Natural killer cell (primary cell): ENCODE results near the gene URAD. TPM values are rescaled to one million over a fixed set of nuclear protein-coding genes. Genes with fewer than 3 reads are reported as not detected.
A peak's percentile ranks its signal among the peaks of the same experiment; 100 is the strongest.

ENCODE experiments used
- ATAC-seq, 3 donors: fragments of 150-1000 bp in 2 of 3; fragments of 200-7000 bp in 1 of 3; cut with Tn5 transposase; 1 replicate in 1 of 3; 2 replicates in 2 of 3; pipeline ENCODE4 v1.10.0; 2021; ENCODE audit warnings: mild to moderate bottlenecking in 2 of 3, moderate library complexity in 2 of 3
- DNase-seq, 2 donors: peaks; one replicate each; pipeline versions ENCODE4 v3.0.0 to v3.0.0-alpha.2; 2013 to 2021; ENCODE audit warnings: mixed read lengths in 1 of 2
- H3K27ac ChIP-seq: one replicate; pipeline ENCODE4 v1.5.1; 2013; ENCODE audit warnings: mild to moderate bottlenecking, low read length
- H3K27me3 ChIP-seq: one replicate; pipeline ENCODE4 v1.6.1; 2013; ENCODE audit warnings: low read length; ENCODE audit not compliant: control insufficient read depth, insufficient read depth
- H3K36me3 ChIP-seq: one replicate; pipeline ENCODE4 v1.6.1; 2013; ENCODE audit warnings: low read length; ENCODE audit not compliant: control insufficient read depth, insufficient read depth
- H3K4me1 ChIP-seq: one replicate; pipeline ENCODE4 v1.6.1; 2013; ENCODE audit warnings: low read length; ENCODE audit not compliant: control insufficient read depth, insufficient read depth
- H3K4me3 ChIP-seq: one replicate; pipeline ENCODE4 v1.5.1; 2013; ENCODE audit warnings: low read length
- H3K9me3 ChIP-seq: one replicate; pipeline ENCODE4 v1.6.1; 2013; ENCODE audit warnings: low read length; ENCODE audit not compliant: control insufficient read depth, insufficient read depth
- H3K27ac Mint-ChIP-seq, 2 donors: one replicate each; pipeline ENCODE4 v1.8.0; 2022; ENCODE audit warnings: mild to moderate bottlenecking in 2 of 2, mixed read lengths in 2 of 2, moderate library complexity in 1 of 2
- H3K27me3 Mint-ChIP-seq, 2 donors: one replicate each; pipeline ENCODE4 v1.8.0; 2022; ENCODE audit warnings: low read depth in 2 of 2, mixed read lengths in 2 of 2
- H3K36me3 Mint-ChIP-seq: one replicate; pipeline ENCODE4 v1.8.0; 2022; ENCODE audit warnings: mixed read lengths
- H3K4me1 Mint-ChIP-seq, 2 donors: one replicate each; pipeline ENCODE4 v1.8.0; 2022; ENCODE audit warnings: mixed read lengths in 2 of 2
- H3K4me3 Mint-ChIP-seq: one replicate; pipeline ENCODE4 v1.8.0; 2022; ENCODE audit warnings: mild to moderate bottlenecking, moderate library complexity, mixed read lengths
- H3K9me3 Mint-ChIP-seq, 2 donors: one replicate each; pipeline ENCODE4 v1.8.0; 2022; ENCODE audit warnings: mixed read lengths in 2 of 2
- WGBS: methylation state at CpG from one replicate; pipeline ENCODE4 v1.1.7; 2013; ENCODE audit warnings: missing lambda C conversion rate; ENCODE audit not compliant: insufficient coverage; 5-methylcytosine and 5-hydroxymethylcytosine counted together
- intact Hi-C: fragments of 100-400 bp; cut with micrococcal nuclease; formaldehyde crosslinking; loops from one replicate; pipeline ENCODE4 v1.14.2; 2022
- total RNA-seq, 4 donors: library from RNA; stranded (reverse); fragments of 120-200 nt in 1 of 4; gene quantifications; one replicate each; pipeline versions ENCODE4 v1.2.3 to v1.2.4, GENCODE V29; 2013 to 2022
- TF ChIP-seq, protein P1 (sequence below): fragments of 200-600 bp; IDR thresholded peaks from one replicate; pipeline ENCODE4 v1.8.0; 2022; ENCODE audit warnings: antibody characterized with exemption

Gene URAD
- total RNA-seq, 3 donors from 2014 or later (not counting 1 experiment from before 2014, with no cell fraction given): not detected

DNA sequence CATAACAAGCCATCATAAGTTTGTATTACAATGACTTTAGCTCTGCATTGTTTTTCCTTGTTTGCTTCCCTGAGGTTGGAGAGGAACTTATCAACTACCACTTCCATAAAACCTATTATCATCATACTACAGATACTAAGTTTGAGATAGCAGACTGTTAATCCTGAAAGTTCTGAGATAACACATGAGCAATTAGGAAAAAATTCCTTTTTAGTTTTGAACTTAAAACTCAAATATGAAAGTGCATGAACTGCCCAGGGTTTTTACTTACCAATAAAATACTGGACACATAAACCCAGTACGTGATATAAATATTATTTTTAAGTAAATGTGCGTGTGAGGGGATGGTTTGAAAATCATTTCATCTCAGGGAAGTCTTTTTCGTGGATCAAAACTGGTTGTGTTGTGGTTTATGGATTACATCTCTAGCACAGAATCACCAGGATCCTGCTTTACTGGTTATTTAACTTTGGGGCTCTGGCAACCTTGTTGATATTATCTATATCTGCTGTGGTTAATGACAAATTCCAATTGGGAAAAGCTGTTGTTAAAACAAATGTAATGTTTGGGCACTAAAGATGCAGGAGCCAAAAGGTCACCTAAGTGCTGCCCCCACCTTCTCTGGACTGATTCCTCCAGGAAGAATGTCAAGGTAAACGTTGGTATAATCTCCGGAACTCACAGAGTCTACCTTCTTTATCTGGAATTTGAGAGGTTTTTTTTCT lies 31.8 kb downstream of the URAD start:
- Histone ChIP-seq H3K4me1 (peaks cover 30% of the 10 kb centered on the region), H3K27ac (no peak overlapping the region), H3K36me3 (no peaks in the 10 kb centered on the region), H3K9me3 (no peaks in the 10 kb centered on the region), H3K27me3 (peaks cover 50% of the 10 kb centered on the region), H3K4me3 (no peak overlapping the region)
- TF ChIP-seq, protein P1, sequence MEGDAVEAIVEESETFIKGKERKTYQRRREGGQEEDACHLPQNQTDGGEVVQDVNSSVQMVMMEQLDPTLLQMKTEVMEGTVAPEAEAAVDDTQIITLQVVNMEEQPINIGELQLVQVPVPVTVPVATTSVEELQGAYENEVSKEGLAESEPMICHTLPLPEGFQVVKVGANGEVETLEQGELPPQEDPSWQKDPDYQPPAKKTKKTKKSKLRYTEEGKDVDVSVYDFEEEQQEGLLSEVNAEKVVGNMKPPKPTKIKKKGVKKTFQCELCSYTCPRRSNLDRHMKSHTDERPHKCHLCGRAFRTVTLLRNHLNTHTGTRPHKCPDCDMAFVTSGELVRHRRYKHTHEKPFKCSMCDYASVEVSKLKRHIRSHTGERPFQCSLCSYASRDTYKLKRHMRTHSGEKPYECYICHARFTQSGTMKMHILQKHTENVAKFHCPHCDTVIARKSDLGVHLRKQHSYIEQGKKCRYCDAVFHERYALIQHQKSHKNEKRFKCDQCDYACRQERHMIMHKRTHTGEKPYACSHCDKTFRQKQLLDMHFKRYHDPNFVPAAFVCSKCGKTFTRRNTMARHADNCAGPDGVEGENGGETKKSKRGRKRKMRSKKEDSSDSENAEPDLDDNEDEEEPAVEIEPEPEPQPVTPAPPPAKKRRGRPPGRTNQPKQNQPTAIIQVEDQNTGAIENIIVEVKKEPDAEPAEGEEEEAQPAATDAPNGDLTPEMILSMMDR: no peak
- Mint-ChIP-seq H3K4me3 (no peak overlapping the region), H3K36me3 (no peaks in the 10 kb centered on the region), H3K27ac (no peak overlapping the region), H3K4me1 (peaks cover 6 to 16% of the 10 kb centered on the region in 2 donors), H3K27me3 (peaks cover 53 to 71% of the 10 kb centered on the region in 2 donors), H3K9me3 (no peaks in the 10 kb centered on the region)
- intact Hi-C loops: loop anchor here (10.0 kb wide), 1 partner anchor 582 kb away; no protein-coding TSS in a partner anchor
- ATAC-seq (no peak), DNase-seq (no peak)
- 27% methylated on average over 2 of the region's 5 CpGs for WGBS

DNA sequence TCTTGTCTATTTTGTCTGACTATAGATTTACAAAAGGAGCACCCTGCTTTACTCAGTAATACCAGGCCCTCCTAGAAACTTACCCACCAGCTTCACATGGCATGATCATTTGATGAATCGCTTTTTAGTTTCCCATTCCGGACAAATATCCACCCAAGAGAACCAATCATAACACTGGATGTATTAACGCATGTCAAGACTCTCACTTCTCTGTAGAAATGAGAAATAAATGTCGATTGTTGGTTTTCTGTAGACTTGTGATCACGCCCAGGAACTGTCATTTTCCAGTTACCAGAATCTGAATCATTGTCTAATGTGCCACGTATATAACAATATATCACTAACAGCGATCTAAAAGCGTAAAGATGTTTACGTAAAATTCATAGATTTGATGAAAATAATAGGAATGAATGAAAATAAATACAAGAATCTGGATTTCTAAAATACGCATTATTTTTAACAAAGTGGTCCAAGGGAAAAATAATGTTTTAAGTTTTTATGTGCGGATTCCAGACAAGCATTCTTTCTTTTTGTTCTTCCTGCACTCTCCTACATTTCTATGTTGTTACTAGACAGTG lies 33.4 kb downstream of the URAD start:
- 15% methylated on average over 2 of the region's 11 CpGs for WGBS
- H3K4me3 ChIP-seq: no peak overlapping the region
- TF ChIP-seq, protein P1: no peak
- H3K4me3 Mint-ChIP-seq: peak overlapping the region; percentile 41
- DNase-seq (no peak), ATAC-seq (no peak)
- H3K4me1 Mint-ChIP-seq: peaks cover 6 to 13% of the 10 kb centered on the region in 2 donors
- H3K27ac ChIP-seq: no peak overlapping the region
- no peaks in the 10 kb centered on the region for H3K9me3 ChIP-seq
- no peaks in the 10 kb centered on the region for H3K36me3 ChIP-seq
- intact Hi-C loops: loop anchor here (10.0 kb wide), 1 partner anchor 580 kb away; no protein-coding TSS in a partner anchor
- H3K27me3 ChIP-seq: peaks cover 42% of the 10 kb centered on the region
- peaks cover 54 to 73% of the 10 kb centered on the region in 2 donors for H3K27me3 Mint-ChIP-seq
- no peaks in the 10 kb centered on the region for H3K9me3 Mint-ChIP-seq
- H3K4me1 ChIP-seq: peaks cover 19% of the 10 kb centered on the region
- H3K27ac Mint-ChIP-seq: no peak overlapping the region
- no peaks in the 10 kb centered on the region for H3K36me3 Mint-ChIP-seq

DNA sequence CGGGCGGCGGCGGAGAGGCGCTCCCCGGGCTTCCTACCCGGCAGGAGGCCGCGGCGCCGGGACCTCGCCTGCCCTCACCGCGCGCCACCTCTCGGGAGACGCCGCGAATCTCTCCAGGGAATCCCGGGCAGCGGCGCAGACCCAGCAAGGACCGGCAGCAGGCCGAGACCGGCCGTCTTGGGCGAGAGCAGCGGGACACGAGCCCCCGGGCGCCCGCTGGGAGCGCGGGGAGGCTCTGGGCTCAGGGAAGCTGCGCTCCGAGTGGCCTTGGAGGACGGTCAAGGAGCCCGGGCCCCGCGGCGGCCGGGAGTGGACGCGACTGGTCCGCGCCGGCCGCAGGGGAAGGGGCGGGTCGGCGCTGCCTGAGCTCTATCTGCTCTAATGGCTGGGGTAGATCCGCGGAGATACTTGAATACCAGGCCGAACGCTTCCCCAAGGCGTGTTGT lies 34.1 kb downstream of the URAD start:
- peak in 1 of 3 donors; percentile 46 for ATAC-seq
- H3K36me3 Mint-ChIP-seq: no peaks in the 10 kb centered on the region
- H3K9me3 Mint-ChIP-seq: no peaks in the 10 kb centered on the region
- peaks cover 15% of the 10 kb centered on the region for H3K4me1 ChIP-seq
- intact Hi-C loops: loop anchor here (10.0 kb wide), 1 partner anchor 580 kb away; no protein-coding TSS in a partner anchor
- DNase-seq: no peak
- TF ChIP-seq, protein P1: no peak
- no peak overlapping the region for H3K27ac Mint-ChIP-seq
- 6% methylated on average over 56 of the region's 56 CpGs for WGBS
- H3K27ac ChIP-seq: no peak overlapping the region
- H3K4me3 ChIP-seq: no peak overlapping the region
- no peaks in the 10 kb centered on the region for H3K36me3 ChIP-seq
- no peaks in the 10 kb centered on the region for H3K9me3 ChIP-seq
- H3K27me3 ChIP-seq: peaks cover 36% of the 10 kb centered on the region
- H3K4me1 Mint-ChIP-seq: peaks cover 6 to 12% of the 10 kb centered on the region in 2 donors
- peak overlapping the region; percentile 81 for H3K4me3 Mint-ChIP-seq
- peaks cover 51 to 71% of the 10 kb centered on the region in 2 donors for H3K27me3 Mint-ChIP-seq
